ENCODE results near the gene PLPP4.

The PLPP4 gene

DNA sequence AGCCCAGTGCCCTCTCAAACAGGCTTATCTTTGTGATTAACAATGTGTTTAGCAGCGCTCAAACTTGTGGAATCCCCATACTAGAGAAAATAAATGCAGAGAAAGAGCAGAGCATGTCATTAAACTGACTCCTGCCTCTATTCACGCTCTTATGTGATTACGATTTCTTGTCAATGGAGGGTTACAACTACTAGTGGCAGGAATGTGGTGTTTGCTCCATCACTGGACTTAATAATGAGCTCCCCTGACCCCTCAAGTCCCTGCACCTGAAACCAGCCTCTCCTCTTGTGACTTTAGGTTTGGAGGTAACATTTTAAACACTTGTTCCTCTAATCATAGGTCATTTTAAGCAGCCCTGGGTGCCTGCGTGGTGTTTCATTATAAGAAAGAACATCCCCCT lies 121.9 kb downstream of the PLPP4 start:
- DNase-seq (ENCODE audit: low read depth), result no peak

DNA sequence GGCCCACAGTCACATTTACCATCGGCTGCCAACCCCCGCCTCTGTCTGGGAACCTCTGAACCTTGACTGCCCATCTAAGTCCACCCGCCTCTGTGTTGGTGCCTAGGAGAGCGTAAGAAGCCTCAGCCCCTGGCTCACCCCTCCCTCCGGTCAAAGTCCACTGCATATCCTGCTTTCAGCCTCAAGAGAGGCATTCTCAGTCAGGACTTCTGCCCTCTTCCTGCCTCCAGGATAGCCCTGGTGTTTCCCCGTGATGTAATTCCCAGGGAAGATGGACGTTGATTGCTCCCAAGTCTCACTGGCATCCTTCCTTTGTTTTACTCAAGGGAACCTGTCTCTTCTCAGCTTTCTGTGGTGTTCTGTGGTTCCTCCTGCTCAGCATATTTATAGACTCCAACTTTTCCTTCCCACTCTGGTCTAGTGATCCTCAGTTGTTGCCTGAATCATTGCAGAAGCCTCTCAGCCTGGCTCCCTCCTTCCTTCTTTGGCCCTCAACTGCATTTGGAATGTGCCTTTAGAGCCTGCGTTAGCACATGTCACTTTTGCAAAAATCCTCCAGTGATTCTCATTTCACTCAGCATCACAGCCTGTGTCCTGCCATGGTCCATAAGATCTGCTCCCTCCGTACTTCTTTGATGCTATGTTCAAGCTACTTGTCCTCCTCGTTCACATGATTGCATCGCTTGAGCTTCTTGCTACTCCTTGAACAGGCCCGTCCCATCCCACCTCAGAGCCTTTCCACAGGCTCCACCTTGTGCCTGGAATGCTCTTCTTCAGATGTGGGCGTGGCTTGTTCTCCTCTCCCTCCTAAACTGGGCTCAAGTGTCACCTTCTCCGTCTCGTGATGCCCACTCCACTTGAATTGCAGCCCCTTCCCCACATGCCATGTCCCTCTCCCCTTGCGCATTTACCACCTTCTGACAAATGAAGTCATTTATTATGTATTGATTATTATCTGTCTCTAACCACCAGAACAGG lies 124.2 kb downstream of the PLPP4 start:
- no peak for DNase-seq (ENCODE audit: low read depth)

DNA sequence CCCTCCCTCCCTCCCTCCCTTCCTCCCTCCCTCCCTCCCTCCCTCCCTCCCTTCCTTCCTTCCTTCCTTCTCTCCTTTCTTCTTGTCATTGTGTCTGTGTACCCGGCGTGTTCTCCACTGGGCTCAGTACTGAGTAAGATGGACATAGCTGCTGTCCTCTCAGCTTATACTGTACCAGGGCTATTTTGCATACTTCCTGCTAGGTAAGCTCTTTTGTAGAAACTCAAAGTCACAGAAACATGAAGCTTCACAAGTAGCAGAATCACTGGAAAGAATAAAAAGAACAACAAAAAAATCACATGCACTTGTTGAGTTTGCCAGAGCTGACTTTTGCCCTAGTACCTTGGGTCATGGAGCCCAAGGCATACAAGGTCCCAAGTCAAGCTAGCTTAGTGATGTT lies 125.7 kb downstream of the PLPP4 start:
- DNase-seq (ENCODE audit: low read depth), result no peak

DNA sequence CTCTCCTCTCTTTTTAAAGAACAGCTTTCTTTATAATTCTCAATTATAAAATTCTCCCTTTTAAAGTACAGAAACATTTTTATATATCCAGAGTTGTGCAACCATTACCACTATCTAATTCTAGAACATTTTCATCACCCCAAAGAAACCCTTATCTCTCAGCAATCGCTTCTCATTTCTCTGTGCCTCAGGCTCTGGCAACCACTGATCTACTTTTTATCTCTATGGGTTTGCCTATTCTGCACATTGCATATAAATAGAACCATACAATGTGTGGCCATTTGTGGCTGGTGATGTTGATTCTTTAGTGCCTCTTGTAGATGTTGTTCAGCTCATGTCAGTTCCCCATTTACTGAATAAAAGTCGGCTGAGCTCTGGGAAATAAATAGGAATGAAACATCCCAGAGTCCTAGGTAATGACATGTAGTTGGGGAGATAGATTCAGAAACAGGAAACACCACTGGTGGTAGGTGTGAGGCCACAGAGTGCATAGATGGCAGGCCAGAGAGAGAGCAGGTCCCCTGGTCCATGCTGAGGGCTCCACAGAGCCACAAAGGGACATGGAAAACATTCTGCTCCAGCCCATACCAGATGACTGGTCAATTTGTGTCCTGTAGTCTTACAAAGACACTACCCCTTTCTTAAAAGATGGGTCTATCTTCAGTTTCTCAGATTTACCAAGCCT lies 126.5 kb downstream of the PLPP4 start:
- DNase-seq (ENCODE audit: low read depth), result no peak

DNA sequence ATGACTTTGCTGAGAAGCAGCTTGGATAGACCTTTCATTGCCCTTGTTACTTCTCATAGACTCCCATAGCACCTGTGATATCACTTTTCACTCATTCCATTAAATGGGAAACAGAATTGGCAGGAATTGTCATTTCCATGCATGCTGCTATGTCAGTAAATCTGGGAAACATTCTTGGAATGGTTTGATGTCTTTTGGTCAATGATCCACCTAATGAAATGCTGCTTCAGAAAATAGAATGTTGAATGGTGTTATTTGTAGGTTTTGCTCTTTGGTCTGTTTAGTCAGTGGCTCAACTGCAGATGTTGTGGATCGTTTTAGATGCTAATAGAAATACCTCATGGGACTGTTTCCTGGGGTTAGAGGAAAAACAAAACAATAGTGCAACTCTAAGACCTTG lies 127.8 kb downstream of the PLPP4 start:
- DNase-seq (ENCODE audit: low read depth), result no peak

DNA sequence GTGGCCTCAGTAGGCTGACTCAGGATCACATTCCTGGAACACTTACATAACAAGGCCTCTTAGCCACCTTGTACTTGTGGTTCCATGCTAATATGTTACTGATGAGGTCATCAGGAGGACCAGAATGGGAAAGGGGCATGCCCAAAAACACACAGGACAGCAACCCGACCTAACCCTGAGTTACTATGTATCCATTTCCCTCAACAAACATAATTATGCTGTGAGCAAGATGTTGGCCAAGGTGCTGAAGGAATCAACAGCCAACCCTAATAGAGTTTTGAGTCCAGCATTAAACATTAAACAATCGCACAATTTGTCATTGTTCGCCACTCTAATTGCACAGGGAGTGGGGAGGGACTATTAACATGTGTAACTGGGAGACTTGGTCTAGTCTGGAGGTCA lies 129.4 kb downstream of the PLPP4 start:
- DNase-seq (ENCODE audit: low read depth), result no peak

DNA sequence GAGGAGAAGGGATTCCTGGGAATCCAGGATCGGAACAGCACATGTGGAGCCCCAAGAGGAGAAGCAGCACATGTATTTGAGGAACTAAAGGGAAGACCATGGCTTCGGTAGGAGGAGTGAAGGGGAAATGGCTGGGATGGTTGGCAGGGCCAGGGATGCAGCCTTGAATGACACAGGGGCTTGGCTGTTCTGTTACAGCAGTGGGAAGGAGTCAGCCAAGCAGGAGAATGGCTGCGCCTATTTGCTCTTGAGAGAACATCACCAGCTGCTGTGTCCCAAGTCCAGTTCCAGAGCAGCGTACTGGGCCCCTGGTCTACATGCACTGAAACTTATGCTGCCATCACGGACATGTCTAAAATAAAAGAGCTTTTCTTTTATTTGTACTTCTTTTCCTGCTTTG lies 130.0 kb downstream of the PLPP4 start:
- no peak for DNase-seq (ENCODE audit: low read depth)

DNA sequence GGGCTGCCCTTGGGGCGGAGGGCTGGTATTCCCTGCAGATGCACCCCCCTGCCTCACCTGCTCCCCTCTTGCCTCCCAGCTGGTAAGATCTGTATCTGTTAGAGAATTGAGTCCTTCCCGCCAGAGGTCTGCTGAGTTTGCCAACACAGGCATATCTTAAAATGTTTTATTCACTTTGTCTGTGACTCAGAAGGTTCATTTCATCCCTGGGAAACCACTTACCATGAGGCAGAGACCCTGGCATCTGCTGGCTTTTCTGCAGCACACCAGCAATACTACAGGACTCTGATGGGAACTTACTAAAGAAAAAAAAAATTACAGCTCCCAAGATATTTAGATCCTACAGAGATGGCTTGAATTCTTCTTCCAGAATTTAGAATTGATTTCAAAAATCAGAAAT lies 131.3 kb downstream of the PLPP4 start:
- DNase-seq (ENCODE audit: low read depth), result no peak

DNA sequence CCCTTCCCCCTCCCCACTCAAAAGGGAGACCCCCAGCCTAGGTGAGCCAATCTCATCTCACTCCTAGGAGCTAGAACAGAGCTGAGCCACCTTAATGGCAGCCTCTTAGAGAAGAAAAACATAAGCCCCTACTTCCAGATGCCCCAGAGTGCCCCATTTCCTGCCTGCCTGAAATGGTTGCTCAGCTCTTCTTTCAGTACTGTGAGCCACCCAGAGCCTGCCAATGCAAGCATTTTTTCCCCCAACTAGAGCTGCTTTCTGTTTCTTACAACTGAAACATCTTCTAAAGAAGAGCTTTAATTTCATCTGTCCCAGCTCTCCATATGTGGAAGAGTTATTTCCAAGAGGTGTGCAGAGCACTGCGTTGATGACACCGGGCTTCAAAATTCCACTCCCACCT lies 136.7 kb downstream of the PLPP4 start:
- DNase-seq (ENCODE audit: low read depth), result no peak

DNA sequence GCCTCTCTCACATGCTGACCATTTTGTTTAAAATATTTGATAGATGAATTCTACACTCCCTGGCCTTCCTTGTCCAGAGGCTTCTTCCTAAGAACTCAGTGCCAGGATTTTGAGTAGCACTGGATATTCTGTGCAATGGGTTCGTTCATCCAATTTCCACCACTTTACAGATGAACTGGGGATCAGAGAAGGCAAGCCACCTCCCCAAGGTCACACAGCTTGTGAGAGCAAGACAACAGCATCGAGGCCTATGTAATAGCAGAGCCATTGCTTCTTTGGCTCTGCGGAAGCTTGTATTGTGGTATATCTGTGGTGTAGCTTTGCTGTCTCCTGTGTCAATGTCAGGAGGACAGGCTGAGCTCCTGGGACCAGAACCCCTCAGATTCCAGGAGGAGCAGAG lies 140.9 kb downstream of the PLPP4 start:
- no peak for DNase-seq (ENCODE audit: low read depth)

DNA sequence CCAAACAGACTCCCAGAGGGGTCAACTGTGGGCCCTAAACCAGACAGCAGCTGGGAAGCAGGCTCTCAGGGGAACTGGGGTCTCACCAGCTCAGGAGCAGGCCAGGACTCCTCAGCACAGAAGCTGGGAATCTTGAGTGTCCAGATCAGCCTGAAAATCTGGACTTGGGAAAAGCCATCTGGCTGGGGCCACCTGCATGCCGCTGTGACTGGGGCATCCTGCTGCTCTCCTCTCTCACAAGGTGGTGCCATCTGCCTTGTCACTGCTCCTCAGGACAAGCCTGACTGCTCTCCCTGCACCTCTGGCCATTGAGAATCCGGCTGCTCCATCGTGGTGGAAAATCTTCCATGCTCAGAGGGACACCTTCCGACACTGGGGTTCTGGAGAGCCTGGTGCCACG lies 141.4 kb downstream of the PLPP4 start:
- no peak for DNase-seq (ENCODE audit: low read depth)

DNA sequence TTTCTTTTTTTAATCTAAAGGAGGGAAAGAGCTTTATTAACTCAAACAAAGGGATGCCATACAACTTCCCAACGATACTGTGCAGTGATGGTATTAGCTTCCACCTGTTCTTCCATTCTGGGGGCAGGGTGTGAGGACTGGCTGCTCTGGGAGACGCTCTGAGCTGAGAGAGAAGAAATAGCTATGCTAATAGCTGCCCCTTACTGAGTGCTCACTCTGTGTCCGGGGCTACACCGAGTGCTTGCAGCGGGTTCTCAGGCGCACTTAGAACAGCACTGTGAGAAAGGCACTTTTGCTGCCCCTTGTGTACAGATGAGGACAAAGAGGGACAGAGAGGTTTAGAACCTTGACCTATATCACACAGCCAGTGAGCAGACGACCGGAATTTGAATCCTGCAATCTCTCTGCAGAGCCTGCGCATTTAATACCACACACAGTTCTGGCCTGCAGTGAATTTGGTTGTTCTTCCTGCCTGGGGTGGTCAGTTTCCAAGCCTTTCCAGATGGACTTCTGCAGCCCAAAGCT lies 142.2 kb downstream of the PLPP4 start:
- no peak for DNase-seq (ENCODE audit: low read depth)

DNA sequence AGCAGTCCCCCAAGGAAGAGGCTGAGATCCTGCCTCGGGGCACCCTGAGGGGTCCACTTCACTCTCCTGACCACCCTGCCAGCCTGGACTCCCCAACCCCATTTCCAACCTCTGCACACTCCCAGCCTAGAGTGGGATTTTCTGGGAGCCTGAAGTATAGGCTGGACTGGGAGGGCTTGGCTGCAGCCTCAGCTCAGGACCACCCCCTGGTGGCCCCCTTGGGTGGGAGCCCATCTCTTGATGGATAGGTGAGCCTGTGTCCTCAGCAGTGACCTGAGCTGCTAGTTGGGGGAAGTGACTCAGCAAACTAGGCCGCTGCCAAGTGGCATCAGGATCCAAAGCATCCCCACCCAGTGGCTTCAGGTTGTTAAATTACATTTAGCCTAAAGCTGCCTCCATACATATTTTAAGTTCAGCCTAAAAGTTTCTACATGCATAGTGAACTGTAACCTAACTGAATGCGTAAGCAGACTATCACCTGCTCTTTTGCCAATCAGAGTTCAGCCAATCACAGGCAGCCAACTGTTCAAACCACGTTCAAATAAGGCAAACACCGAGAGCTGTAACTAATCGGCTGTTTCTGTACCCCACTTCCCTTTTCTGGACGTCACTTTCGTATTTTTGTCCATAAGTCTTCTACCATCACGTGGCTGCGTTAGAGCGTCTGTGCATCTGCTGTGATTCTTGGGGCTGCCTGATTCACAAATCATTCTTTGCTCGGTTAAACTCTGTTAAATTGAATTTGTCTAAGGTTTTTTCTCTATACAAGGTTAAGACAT lies 144.0 kb downstream of the PLPP4 start:
- no peak for DNase-seq (ENCODE audit: low read depth)

DNA sequence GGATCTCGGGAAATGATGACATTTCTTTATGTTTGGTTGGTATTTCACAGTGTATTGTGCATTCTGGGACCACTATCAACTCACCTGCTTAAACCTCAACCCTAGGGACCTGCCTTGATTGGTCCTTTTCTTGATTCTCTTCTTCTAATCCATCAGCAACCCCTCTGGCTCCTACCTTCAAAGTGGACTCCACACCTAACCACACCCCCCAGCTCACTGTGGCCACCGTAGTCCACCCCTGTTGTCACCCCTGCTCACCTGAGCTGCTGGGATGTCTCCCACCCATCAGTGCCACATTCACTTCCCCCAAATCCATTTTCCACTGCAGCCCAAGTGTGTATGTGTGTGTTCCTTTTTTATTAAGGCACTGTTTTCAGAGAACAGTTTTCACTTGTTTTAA lies 145.0 kb downstream of the PLPP4 start:
- no peak for DNase-seq (ENCODE audit: low read depth)

DNA sequence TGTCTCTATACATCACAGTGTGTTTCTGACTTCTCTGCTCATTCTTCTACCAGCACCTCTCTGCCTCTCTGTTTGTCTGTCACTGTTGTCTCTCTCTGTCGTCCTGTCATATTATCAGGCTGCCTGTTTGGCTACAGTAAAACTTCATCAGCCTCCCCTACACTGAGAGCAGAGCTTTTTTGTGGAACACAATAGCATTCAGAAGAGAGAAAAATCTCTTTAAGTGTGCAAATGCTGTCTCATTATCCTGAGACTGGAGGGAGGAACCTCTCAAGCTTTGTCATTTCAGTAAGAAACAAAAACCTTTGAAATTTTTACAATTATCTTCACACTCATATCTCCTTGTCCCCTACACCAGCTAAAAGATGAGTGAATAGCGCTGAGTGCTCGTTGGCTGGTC lies 148.4 kb downstream of the PLPP4 start:
- DNase-seq (ENCODE audit: low read depth), result no peak

DNA sequence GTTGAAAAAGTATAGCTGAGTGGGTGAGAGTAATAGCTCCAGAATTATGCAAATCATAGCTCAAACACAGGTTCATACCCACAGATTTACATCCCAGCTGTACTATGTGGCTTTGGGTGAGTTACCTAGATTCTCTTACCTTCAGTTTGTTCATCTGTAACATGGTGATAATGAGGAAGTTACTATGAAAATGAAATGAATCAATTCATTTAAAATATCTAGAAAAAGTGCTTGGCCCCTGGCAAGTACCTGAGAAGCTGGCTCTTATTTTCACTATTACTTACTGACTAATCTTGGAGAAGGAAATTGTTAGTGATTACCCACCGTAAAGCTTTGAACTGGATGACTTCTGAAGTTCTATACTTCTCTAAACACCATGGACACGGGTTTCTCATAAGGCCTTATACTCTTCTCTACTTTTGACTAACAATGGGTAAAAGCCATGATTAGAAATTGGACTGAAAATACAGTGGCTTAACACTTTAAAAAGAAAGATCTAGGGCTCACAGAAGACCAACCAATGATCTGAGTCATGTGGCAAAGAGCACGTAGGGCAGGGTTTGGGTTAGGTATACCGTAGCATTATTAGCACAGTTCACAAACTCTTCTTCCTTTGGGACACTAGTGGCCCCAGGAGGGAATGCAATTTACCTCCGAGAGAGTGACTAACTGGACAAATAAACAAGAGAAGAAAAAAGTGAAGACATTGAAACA lies 149.2 kb downstream of the PLPP4 start:
- no peak for DNase-seq (ENCODE audit: low read depth)

DNA sequence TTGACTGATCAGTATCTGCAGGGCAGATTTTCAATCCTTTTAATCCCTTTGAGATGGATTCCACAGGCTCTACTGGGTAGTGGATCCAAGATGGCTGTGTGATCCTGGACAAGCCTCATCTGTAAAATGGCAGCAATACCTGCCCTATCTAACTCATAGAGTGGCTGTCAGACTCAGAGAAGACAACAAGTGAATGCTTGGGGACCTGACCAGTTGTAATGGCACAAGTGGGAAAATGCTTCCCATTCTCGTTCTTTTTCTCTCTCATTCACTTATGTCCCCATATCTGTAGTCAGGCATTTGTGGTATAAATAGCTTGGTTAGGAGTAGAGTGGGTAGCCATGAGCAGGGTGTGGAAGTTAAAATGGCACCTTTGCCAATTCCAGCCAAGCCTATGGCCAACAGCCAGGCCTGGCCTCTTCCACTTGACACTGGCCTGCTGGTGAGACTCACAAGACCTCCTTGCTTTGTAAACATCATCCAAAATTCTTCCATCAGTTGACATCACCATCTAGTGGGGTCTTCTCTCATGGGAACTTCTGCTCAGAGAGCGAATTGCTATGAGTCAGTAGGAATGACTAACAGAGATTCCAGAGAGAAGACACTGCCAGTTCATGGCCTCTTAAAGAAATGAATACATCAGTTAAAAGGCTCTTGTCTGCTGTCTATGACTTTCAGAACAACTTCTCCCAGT lies 150.1 kb downstream of the PLPP4 start:
- peak; percentile 71 for DNase-seq (ENCODE audit: low read depth)

DNA sequence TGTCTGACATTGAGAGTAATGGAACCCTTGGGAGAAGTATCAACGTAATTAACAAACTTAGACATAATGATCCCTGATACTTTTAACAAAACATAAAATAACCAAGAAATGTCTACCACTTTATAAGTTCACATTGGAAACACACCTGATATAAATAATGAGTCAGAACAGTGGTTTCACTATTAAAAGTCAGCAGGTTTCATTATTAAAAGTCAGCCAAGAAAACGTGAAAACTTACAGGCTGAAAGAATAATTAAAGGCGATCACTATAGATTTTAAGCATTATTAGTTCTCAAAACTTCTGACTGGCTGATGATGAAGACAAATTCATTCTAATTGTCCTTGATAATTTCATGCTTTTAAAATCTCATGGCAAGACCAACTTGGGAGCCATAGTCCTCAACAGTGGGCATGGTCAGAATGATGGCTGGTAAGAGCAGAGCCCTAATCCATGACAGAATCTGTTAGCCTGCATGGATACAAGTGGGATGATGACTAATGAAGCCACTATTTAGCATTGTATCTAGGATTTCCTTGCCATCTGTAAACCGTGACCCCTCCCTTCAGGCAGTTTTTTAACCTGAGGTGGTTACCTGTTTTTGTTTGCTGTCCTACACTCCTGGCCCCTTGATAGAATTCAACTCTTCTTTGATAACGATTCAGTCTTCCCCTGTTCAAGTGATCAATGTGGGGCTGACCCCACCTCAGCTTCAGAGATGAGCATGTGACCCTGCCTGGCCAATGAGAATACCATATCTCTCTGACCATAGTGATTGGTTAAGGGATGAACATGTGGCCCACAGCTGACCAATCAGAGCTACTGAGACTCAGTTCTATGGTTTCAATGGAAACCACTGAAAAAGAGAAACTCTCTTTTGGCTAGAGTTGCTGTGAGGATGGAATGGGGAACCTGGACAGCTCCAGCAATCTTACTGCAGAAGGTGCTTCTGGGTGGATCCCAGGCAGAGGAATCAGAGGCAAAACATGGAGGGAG lies 151.0 kb downstream of the PLPP4 start:
- no peak for DNase-seq (ENCODE audit: low read depth)

DNA sequence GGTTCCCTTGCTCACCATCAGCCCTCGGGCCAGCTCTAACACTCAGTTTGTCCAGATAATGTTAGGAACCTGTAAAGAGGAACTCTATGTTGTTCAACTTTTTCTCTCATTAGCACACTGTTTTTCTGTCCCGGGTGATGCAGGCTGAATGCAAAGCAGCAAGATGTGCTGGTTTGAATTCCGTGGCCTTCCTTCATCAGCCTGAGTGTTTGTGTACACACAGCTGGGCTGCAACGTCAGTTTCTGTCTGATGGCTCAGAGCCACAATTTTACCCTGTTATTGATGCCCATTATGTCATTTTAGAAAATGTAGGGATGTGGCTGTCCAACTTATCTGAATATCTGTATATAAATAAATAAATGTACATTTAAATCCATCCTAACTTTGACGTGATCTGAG lies 152.0 kb downstream of the PLPP4 start:
- DNase-seq (ENCODE audit: low read depth), result no peak

DNA sequence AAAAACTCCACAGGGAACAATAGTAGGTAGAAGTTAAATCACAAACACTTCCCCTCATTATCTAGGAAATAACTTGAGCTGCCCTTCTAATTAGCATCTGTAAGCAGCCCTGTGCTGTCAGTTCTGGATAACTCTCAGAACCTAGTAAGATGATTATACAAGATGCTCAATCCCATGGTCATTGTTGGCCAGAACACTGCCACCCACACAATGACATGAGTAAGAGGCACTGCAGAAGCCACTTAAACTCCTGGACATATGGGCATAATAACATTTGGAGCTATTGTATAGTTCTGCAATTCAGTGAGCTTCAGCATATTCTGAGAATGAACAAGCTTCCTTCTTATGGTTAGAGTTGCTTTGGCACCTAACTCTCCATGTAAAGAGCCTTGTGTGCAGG lies 153.8 kb downstream of the PLPP4 start:
- DNase-seq (ENCODE audit: low read depth), result no peak
